Measurements from ENCODE around the gene ZC3H4.

The ZC3H4 gene

DNA sequence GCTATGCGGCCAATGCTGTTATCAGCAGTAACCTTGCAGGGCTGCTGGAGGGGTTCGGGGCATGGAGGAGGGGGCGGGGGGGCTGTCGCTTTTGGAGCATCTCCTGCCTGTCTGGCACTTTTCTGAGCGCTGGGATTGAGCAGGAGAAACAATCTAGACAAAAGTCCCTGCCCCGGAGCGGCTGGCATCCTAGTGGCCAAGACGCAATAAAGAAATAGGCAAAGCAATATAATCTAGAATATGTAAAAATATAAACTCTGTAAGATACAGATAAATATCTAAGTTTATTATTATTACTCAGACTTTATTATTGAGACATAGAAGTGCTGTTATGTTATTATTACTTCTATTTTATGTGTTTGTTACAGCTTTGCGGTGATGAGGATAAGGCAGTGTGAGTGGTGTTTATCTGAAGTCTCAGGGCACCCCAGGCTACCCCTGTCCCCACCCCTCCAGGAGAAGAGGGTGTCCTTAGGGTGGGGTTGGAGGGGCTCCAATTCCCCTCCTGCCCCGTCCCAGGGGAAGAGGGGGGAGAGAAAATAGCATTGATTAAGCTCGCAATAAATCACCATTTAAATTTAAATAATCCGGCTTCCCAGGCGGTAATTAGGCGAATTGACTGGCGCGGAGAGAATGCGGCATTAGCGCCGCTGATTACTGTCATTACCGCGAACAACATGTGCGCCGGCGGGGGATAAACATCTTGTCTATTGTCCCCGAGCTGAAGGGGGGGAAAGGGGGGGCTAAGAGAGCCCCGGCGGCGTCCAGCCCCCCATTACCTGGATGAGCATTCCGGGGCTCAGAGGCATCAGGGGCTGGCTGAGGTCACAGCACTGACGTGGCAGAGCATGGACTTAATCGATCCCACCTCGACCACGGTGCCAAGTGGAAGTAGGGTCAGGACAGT lies 90.8 kb downstream of the ZC3H4 start:
- DNase-seq (ENCODE audit: low read depth in 4 of 4, low spot score in 1 of 4) = no peak

- no peak for DNase-seq (ENCODE audit: low read depth in 4 of 4, low spot score in 1 of 4)
Measured at GRCh38 chr19:47022140-47022536, 91.4 kb downstream of the ZC3H4 start.

GRCh38 chr19:47021536-47022139 lies 91.9 kb downstream of the ZC3H4 start:
- no peak for DNase-seq (ENCODE audit: low read depth in 4 of 4, low spot score in 1 of 4)

DNA sequence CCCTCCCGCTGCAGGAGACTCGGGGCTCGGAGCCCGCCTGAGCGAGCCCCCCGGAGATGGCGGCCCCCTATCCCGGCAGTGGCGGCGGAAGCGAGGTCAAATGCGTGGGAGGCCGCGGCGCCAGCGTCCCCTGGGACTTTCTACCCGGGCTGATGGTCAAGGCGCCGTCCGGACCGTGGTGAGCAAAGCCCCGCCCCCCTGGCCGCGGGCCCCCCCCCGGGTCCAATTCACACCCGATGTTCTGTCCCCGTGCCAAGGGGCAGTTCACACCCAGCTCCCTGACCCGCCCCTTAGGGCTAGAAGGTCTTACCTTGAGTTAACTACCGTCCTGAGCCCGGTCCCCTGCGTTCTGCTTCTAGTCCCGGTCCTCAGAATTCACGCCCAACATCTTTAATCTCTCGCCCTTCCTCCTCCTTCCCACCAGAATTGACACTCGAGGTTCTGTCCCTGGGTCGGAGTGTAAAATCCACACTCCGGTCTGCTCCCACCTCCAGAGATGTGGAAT lies 92.5 kb downstream of the ZC3H4 start:
- DNase-seq (ENCODE audit: low read depth in 4 of 4, low spot score in 1 of 4) = no peak

- no peak for DNase-seq (ENCODE audit: low read depth in 4 of 4, low spot score in 1 of 4)
Measured at GRCh38 chr19:47020132-47020805, 93.3 kb downstream of the ZC3H4 start.

- no peak for DNase-seq (ENCODE audit: low read depth in 4 of 4, low spot score in 1 of 4)
Measured at GRCh38 chr19:47019431-47020041, 94.0 kb downstream of the ZC3H4 start, which contains the start of gene NPAS1. NPAS1 (plus strand) TSS chr19:47019837; CDS start chr19:47021048, 1,211 bp downstream.

DNA sequence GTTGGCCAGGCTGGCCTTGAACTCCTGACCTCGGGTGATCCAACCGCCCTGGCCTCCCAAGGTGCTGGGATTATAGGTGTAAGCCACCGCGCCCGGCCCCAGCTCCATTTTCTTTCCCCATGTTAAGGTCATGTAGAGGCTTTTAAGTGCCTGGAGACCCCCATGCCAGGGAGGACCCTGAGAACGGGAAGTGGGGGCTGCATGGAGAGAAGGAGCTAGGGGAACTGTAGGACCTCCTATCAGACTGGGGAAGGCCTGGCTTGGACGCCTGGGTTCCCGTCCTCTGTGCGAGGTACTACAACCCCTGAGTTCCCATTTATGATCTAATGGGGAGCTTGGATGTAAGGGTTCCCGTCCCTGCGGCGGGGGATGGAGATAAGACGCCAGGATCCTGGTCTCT lies 94.7 kb downstream of the ZC3H4 start:
- DNase-seq (ENCODE audit: low read depth in 4 of 4, low spot score in 1 of 4) = no peak

All from stimulated activated CD4-positive, alpha-beta T cell treated with anti-CD3 and anti-CD28 coated beads, Interleukin-1b, Interleukin-23, amount 100 ng/mL, for 24 hours (primary cell).